Fibroblast of lung (primary cell): Measurements from ENCODE around the gene WNK2. TPM values are rescaled to one million over a fixed set of nuclear protein-coding genes. Genes with fewer than 3 reads are reported as not detected.

Experiments
- DNase-seq, 2 donors: peaks; one replicate each; pipeline versions ENCODE4 v3.0.0 to v3.0.0-alpha.2; 2010; ENCODE audit warnings: low read depth in 2 of 2
- H2AFZ ChIP-seq: 2 replicates; pipeline ENCODE4 v1.5.1; 2012; ENCODE audit warnings: low read length, control low read depth, inconsistent platforms
- H3K27ac ChIP-seq: 2 replicates; pipeline ENCODE4 v1.5.1; 2011; ENCODE audit warnings: low read length, control low read depth; ENCODE audit not compliant: insufficient read depth
- H3K27me3 ChIP-seq: 2 replicates; pipeline ENCODE4 v1.5.1; 2011; ENCODE audit warnings: mild to moderate bottlenecking, low read length; ENCODE audit not compliant: control insufficient read depth, insufficient read depth
- H3K36me3 ChIP-seq: 2 replicates; pipeline ENCODE4 v1.5.1; 2011; ENCODE audit warnings: low read length; ENCODE audit not compliant: control insufficient read depth, insufficient read depth
- H3K4me1 ChIP-seq: 2 replicates; pipeline ENCODE4 v1.5.1; 2011; ENCODE audit warnings: low read length; ENCODE audit not compliant: control insufficient read depth, insufficient read depth; ENCODE audit errors: extremely low read depth
- H3K4me2 ChIP-seq: 2 replicates; pipeline ENCODE4 v1.5.1; 2011; ENCODE audit warnings: low read length, control low read depth; ENCODE audit not compliant: insufficient read depth; ENCODE audit errors: extremely low read depth
- H3K4me3 ChIP-seq, 4 experiments: fragments of 200-600 bp in 1 of 4; sonication (generic) in 1 of 4; replicated peaks in 1 of 4; 2 replicates each; pipeline ENCODE4 v1.5.1; 2011 to 2016; ENCODE audit warnings: low read length in 4 of 4, low read depth in 3 of 4, mild to moderate bottlenecking in 3 of 4, control low read depth in 2 of 4, inconsistent platforms in 1 of 4, mixed read lengths in 1 of 4; ENCODE audit not compliant: insufficient read depth in 1 of 4; ENCODE audit errors: control extremely low read depth in 1 of 4
- H3K79me2 ChIP-seq: 2 replicates; pipeline ENCODE4 v1.5.1; 2012; ENCODE audit warnings: mild to moderate bottlenecking, low read length, inconsistent platforms; ENCODE audit not compliant: control insufficient read depth, insufficient read depth
- H3K9ac ChIP-seq: 2 replicates; pipeline ENCODE4 v1.5.1; 2011; ENCODE audit warnings: mild to moderate bottlenecking, low read length, control low read depth; ENCODE audit not compliant: insufficient read depth
- H3K9me3 ChIP-seq: 2 replicates; pipeline ENCODE4 v1.5.1; 2012; ENCODE audit warnings: low read depth, low read length; ENCODE audit not compliant: control insufficient read depth, insufficient read depth
- H4K20me1 ChIP-seq: 2 replicates; pipeline ENCODE4 v1.5.1; 2011; ENCODE audit warnings: low read length; ENCODE audit not compliant: control insufficient read depth, insufficient read depth; ENCODE audit errors: extremely low read depth
- EZH2 ChIP-seq: IDR thresholded peaks from 2 replicates; pipeline ENCODE4 v1.5.1; 2012; ENCODE audit warnings: low read length, control low read depth, mild to moderate bottlenecking; ENCODE audit errors: missing control alignments
- polyA plus RNA-seq, 2 donors: library from polyadenylated mRNA; depleted of rRNA in 1 of 2; stranded (reverse) in 1 of 2; unstranded in 1 of 2; fragments of >200 nt; gene quantifications; 2 replicates each; pipeline ENCODE4 v1.2.1, GENCODE V29; 2011 to 2012; ENCODE audit warnings: missing spikeins in 1 of 2
- total RNA-seq: library from RNA; depleted of rRNA; stranded (reverse); fragments of >200 nt; gene quantifications from 2 replicates; pipeline ENCODE4 v1.2.1, GENCODE V29; 2014
- TF ChIP-seq, protein P1 (sequence below), 2 donors: IDR thresholded peaks in 1 of 2; conservative IDR thresholded peaks in 1 of 2; 1 replicate in 1 of 2; 2 replicates in 1 of 2; pipeline ENCODE4 v1.5.1; 2011 to 2012; ENCODE audit warnings: low read length in 2 of 2, control low read depth in 1 of 2, inconsistent platforms in 1 of 2, low read depth in 1 of 2, mild to moderate bottlenecking in 1 of 2

WNK2 gene
- total and polyA plus RNA-seq, 2 donors (not counting 1 experiment from before 2014, with no cell fraction given) = not detected

DNA sequence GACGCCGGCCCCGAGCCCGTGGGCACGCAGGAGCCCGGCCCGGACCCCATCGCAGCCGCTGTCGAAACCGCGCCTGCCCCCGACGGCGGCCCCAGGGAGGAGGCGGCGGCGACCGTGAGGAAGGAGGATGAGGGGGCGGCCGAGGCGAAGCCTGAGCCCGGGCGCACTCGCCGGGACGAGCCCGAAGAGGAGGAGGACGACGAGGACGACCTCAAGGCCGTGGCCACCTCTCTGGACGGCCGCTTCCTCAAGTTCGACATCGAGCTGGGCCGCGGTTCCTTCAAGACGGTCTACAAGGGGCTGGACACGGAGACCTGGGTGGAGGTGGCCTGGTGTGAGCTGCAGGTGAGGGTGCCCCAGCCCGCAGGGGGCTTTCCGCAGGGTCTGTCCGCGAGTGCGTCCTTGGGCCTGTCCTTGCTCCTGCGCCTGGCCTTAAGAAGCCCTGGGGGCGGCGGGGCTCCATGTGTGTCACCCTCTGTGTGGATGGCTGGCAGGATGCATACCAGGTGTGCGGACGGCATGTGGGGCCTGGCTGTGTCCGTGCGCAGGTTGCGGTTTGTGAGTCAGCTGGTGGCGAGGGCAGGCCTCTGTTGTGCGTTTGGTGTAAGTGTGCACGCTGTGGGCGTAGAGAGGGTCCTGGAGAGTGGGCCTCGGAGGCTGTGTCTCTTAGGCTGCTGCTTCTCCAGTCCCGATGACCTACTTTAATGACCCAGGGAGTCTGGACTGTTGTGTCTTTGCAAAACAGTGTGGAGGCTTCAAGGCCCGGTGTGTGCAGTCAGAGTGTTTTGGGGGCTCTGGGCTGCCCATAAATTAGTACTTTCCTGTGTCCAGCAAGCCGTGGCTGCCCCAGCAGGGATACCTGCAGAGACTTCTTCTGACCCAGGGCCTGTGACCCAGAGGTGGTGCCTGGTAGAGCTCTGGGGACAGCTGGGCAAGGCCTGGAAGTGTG lies 1.6 kb downstream of the WNK2 start:
- Histone ChIP-seq H3K36me3 (no peaks in the 10 kb centered on the region), H3K9me3 (no peaks in the 10 kb centered on the region), H3K27ac (no peak overlapping the region), H3K27me3 (peaks cover 16% of the 10 kb centered on the region), H3K4me3 (no peak overlapping the region), H3K9ac (no peak overlapping the region), H3K4me1 (no peaks in the 10 kb centered on the region), H4K20me1 (no peaks in the 10 kb centered on the region), H3K4me2 (no peak overlapping the region), H3K79me2 (no peaks in the 10 kb centered on the region), H2AFZ (no peak overlapping the region)
- TF ChIP-seq, protein P1, sequence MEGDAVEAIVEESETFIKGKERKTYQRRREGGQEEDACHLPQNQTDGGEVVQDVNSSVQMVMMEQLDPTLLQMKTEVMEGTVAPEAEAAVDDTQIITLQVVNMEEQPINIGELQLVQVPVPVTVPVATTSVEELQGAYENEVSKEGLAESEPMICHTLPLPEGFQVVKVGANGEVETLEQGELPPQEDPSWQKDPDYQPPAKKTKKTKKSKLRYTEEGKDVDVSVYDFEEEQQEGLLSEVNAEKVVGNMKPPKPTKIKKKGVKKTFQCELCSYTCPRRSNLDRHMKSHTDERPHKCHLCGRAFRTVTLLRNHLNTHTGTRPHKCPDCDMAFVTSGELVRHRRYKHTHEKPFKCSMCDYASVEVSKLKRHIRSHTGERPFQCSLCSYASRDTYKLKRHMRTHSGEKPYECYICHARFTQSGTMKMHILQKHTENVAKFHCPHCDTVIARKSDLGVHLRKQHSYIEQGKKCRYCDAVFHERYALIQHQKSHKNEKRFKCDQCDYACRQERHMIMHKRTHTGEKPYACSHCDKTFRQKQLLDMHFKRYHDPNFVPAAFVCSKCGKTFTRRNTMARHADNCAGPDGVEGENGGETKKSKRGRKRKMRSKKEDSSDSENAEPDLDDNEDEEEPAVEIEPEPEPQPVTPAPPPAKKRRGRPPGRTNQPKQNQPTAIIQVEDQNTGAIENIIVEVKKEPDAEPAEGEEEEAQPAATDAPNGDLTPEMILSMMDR (conservative IDR thresholded peaks at IDR 0.05 in 1 of 2, IDR thresholded peaks at IDR 0.05 in 1 of 2; ENCODE audit: low read depth in 1 of 2, low read length in 2 of 2) = no peak
- TF ChIP-seq EZH2 = no peak
- no peak for DNase-seq

DNA sequence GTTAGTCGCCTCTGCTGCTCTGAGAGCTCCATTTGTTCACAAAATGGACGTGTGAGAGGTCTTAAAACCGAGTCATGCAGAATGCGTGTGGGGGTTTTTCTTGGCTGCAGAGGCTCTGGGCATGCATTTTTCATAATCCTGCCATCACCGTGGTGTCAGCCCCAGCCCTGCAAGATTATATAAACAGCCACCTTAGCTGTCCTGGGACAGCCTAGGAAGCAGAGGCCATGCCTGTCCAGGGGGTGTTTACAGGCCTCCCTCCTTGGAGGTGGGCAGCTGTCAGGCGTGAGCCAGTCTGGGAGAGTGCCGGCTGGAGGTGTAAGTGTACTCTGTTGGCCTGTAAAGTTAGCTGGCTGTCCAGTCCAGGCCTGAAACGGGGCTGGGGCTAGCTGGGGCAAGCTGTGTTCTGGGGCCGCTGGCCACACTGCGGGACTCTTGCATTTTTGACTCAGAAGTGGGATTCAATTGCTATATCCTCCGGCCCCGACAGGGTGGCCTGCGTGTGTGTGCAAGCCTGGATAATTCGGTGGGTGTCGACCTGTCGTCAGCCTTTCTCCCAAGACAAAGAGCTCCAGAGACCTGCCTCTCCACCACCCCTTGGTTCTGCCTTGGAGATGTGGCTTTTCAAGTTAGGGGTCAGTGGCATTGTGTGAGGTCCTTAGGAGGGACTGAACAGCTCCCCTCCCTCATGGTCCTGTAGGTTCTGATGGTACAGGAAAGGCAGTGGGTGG lies 2.4 kb downstream of the WNK2 start:
- Histone ChIP-seq H3K4me3 (no peak overlapping the region), H3K27me3 (peaks cover 16% of the 10 kb centered on the region), H3K9me3 (no peaks in the 10 kb centered on the region), H2AFZ (no peak overlapping the region), H3K4me1 (no peaks in the 10 kb centered on the region), H3K9ac (no peak overlapping the region), H4K20me1 (no peaks in the 10 kb centered on the region), H3K4me2 (no peak overlapping the region), H3K36me3 (no peaks in the 10 kb centered on the region), H3K79me2 (no peaks in the 10 kb centered on the region), H3K27ac (no peak overlapping the region)
- DNase-seq = no peak
- TF ChIP-seq, protein P1 (conservative IDR thresholded peaks at IDR 0.05 in 1 of 2, IDR thresholded peaks at IDR 0.05 in 1 of 2; ENCODE audit: low read depth in 1 of 2, low read length in 2 of 2) = no peak
- no peak for TF ChIP-seq EZH2

DNA sequence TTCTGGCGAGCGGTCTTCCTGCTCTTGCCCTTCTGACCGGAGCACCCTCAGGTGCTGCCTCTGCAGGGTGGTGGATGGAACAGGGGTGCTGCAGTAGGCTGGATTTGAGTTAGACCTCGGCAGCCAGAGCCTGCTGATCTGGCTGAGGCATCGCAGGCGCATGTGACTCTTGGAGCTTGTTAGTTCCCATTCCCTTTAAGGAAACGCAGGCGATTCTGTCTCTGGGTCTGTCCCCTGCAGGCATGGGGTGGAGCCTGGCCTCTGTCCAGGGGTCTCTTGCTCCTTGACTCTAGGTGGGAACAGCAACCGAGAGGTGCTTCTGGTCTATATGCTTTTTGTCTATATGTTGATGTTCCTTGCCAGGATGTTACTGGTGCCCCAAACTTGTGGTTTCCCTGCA lies 3.1 kb downstream of the WNK2 start:
- Histone ChIP-seq H3K4me3 (no peak overlapping the region), H2AFZ (no peak overlapping the region), H3K9ac (no peak overlapping the region), H4K20me1 (no peaks in the 10 kb centered on the region), H3K79me2 (no peaks in the 10 kb centered on the region), H3K27me3 (peaks cover 15% of the 10 kb centered on the region), H3K36me3 (no peaks in the 10 kb centered on the region), H3K9me3 (no peaks in the 10 kb centered on the region), H3K4me1 (no peaks in the 10 kb centered on the region), H3K27ac (no peak overlapping the region), H3K4me2 (no peak overlapping the region)
- DNase-seq = no peak
- no peak for TF ChIP-seq EZH2
- TF ChIP-seq, protein P1 (conservative IDR thresholded peaks at IDR 0.05 in 1 of 2, IDR thresholded peaks at IDR 0.05 in 1 of 2; ENCODE audit: low read depth in 1 of 2, low read length in 2 of 2) = no peak
